Measurements from ENCODE around the gene HMGCS2.

The HMGCS2 gene

DNA sequence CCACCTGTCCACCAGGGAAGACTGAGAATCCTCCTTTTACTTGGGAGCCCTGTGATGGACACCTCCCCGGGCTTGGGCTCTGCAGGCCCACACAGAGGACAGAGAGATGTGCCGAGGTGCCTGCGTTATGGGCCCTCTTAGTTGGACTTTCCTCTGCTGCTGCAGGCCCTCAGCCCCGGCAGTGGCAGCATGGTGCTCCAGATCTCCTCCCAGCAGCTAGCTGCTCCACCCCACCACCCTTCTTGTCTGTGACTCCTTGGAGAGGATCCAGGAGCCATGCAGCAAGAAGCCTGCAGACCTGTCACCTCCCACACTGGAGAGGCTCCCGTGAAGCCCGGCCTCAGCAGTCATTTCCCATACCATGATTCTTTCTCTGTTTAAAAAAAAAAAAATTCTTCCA is 29.6 kb downstream of the HMGCS2 start:
- H3K27ac ChIP-seq (ENCODE audit: extremely low read depth, low read depth, low read length), result no peak overlapping the region
- POLR2A ChIA-PET, result interaction anchor here (2.1 kb wide), 1 partner anchor 27 kb away, joined by 6 read pairs; the partner anchor contains the start of gene PHGDH
- peaks cover 4 to 98% of the 10 kb centered on the region in 2 experiments; a peak in 2 of 3 replicates for H3K36me3 ChIP-seq (ENCODE audit: control insufficient read depth in 2 of 2, insufficient read depth in 1 of 2, low read length in 2 of 2)
- no peaks in the 10 kb centered on the region for H3K9me3 ChIP-seq (ENCODE audit: control insufficient read depth, insufficient read depth, low read depth, low read length)
- H3K4me3 ChIP-seq (ENCODE audit: low read depth, low read length), result no peak overlapping the region
- no peaks in the 10 kb centered on the region for H3K4me1 ChIP-seq (ENCODE audit: control insufficient read depth, insufficient read depth, low read length)
- CTCF ChIA-PET, result interaction anchor here (0.8 kb wide), 1 partner anchor 62 kb away, joined by 3 read pairs; no protein-coding TSS in a partner anchor
- no peak for TF ChIP-seq GLI4 (tag by site-specific recombination; IDR thresholded peaks at IDR 0.05)
- TF ChIP-seq ZNF132 (tag by site-specific recombination; IDR thresholded peaks at IDR 0.05; ENCODE audit: borderline replicate concordance), result no peak
- TF ChIP-seq ZNF501 (tag by site-specific recombination; IDR thresholded peaks at IDR 0.05), result no peak
- TF ChIP-seq ZNF629 (tag by site-specific recombination; IDR thresholded peaks at IDR 0.05), result no peak
- TF ChIP-seq ZNF843 (tag by site-specific recombination; IDR thresholded peaks at IDR 0.05), result no peak
- TF ChIP-seq TRIM28 (IDR thresholded peaks at IDR 0.05; ENCODE audit: borderline replicate concordance, low read length), result no peak
- TF ChIP-seq ZNF16 (tag by site-specific recombination; IDR thresholded peaks at IDR 0.05; ENCODE audit: low read depth), result no peak
- TF ChIP-seq ZNF169 (tag by site-specific recombination; IDR thresholded peaks at IDR 0.05), result no peak
- no peak for TF ChIP-seq ZNF530 (tag by site-specific recombination; IDR thresholded peaks at IDR 0.05; ENCODE audit: low read depth)
- TF ChIP-seq ZFHX2 (tag by site-specific recombination; conservative IDR thresholded peaks at IDR 0.05), result no peak
- TF ChIP-seq, protein P1, sequence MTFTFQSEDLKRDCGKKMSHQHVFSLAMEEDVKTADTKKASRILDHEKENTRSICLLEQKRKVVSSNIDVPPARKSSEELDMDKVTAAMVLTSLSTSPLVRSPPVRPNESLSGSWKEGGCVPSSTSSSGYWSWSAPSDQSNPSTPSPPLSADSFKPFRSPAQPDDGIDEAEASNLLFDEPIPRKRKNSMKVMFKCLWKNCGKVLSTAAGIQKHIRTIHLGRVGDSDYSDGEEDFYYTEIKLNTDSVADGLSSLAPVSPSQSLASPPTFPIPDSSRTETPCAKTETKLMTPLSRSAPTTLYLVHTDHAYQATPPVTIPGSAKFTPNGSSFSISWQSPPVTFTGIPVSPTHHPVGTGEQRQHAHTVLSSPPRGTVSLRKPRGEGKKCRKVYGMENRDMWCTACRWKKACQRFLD (tag by site-specific recombination; IDR thresholded peaks at IDR 0.05), result no peak
- TF ChIP-seq, protein P2, sequence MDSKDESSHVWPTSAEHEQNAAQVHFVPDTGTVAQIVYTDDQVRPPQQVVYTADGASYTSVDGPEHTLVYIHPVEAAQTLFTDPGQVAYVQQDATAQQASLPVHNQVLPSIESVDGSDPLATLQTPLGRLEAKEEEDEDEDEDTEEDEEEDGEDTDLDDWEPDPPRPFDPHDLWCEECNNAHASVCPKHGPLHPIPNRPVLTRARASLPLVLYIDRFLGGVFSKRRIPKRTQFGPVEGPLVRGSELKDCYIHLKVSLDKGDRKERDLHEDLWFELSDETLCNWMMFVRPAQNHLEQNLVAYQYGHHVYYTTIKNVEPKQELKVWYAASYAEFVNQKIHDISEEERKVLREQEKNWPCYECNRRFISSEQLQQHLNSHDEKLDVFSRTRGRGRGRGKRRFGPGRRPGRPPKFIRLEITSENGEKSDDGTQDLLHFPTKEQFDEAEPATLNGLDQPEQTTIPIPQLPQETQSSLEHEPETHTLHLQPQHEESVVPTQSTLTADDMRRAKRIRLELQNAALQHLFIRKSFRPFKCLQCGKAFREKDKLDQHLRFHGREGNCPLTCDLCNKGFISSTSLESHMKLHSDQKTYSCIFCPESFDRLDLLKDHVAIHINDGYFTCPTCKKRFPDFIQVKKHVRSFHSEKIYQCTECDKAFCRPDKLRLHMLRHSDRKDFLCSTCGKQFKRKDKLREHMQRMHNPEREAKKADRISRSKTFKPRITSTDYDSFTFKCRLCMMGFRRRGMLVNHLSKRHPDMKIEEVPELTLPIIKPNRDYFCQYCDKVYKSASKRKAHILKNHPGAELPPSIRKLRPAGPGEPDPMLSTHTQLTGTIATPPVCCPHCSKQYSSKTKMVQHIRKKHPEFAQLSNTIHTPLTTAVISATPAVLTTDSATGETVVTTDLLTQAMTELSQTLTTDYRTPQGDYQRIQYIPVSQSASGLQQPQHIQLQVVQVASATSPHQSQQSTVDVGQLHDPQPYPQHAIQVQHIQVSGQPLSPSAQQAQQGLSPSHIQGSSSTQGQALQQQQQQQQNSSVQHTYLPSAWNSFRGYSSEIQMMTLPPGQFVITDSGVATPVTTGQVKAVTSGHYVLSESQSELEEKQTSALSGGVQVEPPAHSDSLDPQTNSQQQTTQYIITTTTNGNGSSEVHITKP (tag by site-specific recombination; IDR thresholded peaks at IDR 0.05), result no peak
- no peak for TF ChIP-seq ZNF48 (tag by site-specific recombination; IDR thresholded peaks at IDR 0.05)
- no peak for TF ChIP-seq FEZF1 (tag by site-specific recombination; IDR thresholded peaks at IDR 0.05)
- no peak for TF ChIP-seq IKZF3 (tag by site-specific recombination; IDR thresholded peaks at IDR 0.05)
- TF ChIP-seq HOXA7 (CRISPR knock-in tag; IDR thresholded peaks at IDR 0.05; ENCODE audit: borderline replicate concordance), result no peak
- TF ChIP-seq ZNF341 (tag by site-specific recombination; IDR thresholded peaks at IDR 0.05; ENCODE audit: low read depth), result no peak

DNA sequence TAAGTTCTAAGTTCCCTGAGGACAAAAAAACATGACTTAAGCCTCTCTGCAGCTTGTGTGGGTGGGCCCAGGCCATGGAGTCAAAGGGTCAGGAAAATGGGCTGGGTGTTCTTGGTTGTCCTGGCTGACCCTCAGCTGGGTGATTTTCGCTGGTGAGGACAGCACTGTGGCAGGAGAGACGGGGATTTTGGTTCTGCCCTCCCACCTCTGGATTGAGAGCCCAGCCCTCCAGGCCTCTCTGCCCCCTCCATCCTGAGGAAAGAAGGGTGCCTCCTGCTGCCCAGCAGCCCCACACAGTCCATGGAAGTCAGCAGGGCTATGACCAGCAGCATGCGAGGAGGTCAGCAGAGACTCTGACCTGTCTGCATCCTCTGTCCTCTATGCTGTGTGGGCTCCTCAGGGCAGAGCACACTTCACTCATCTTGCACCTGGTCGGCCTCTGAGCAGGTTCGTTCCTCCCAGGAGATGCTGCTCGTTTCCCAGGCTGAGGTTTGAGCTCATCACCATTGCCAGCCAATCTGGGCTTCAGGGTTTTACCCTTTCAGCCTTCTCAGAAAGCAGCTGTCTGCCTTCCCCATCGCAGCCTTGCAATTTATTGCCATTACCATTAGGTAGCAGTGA is 30.5 kb downstream of the HMGCS2 start:
- no peak overlapping the region for H3K27ac ChIP-seq (ENCODE audit: extremely low read depth, low read depth, low read length)
- ChIA-PET POLR2A (interaction anchor here (2.1 kb wide), 1 partner anchor 26 kb away, joined by 6 read pairs; the partner anchor contains the start of gene PHGDH), CTCF (interaction anchor here (0.6 to 1.1 kb wide), 3 partner anchors 30 to 127 kb away, joined by 3 read pairs; no protein-coding TSS in a partner anchor)
- H3K9me3 ChIP-seq (ENCODE audit: control insufficient read depth, insufficient read depth, low read depth, low read length), result no peaks in the 10 kb centered on the region
- H3K4me1 ChIP-seq (ENCODE audit: control insufficient read depth, insufficient read depth, low read length), result no peaks in the 10 kb centered on the region
- H3K4me3 ChIP-seq (ENCODE audit: low read depth, low read length), result no peak overlapping the region
- H3K36me3 ChIP-seq (ENCODE audit: control insufficient read depth in 2 of 2, insufficient read depth in 1 of 2, low read length in 2 of 2), result peaks cover 9 to 99% of the 10 kb centered on the region in 2 experiments; a peak in 2 of 3 replicates
- TF ChIP-seq, protein P3, sequence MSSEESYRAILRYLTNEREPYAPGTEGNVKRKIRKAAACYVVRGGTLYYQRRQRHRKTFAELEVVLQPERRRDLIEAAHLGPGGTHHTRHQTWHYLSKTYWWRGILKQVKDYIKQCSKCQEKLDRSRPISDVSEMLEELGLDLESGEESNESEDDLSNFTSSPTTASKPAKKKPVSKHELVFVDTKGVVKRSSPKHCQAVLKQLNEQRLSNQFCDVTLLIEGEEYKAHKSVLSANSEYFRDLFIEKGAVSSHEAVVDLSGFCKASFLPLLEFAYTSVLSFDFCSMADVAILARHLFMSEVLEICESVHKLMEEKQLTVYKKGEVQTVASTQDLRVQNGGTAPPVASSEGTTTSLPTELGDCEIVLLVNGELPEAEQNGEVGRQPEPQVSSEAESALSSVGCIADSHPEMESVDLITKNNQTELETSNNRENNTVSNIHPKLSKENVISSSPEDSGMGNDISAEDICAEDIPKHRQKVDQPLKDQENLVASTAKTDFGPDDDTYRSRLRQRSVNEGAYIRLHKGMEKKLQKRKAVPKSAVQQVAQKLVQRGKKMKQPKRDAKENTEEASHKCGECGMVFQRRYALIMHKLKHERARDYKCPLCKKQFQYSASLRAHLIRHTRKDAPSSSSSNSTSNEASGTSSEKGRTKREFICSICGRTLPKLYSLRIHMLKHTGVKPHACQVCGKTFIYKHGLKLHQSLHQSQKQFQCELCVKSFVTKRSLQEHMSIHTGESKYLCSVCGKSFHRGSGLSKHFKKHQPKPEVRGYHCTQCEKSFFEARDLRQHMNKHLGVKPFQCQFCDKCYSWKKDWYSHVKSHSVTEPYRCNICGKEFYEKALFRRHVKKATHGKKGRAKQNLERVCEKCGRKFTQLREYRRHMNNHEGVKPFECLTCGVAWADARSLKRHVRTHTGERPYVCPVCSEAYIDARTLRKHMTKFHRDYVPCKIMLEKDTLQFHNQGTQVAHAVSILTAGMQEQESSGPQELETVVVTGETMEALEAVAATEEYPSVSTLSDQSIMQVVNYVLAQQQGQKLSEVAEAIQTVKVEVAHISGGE (tag by site-specific recombination; conservative IDR thresholded peaks at IDR 0.05; ENCODE audit: low read depth), result no peak
- TF ChIP-seq GLIS2 (tag by site-specific recombination; IDR thresholded peaks at IDR 0.05), result no peak
- TF ChIP-seq BCL11B (tag by site-specific recombination; IDR thresholded peaks at IDR 0.05; ENCODE audit: low read depth), result no peak
- no peak for TF ChIP-seq ZSCAN30 (tag by site-specific recombination; IDR thresholded peaks at IDR 0.05)
- TF ChIP-seq, protein P4, sequence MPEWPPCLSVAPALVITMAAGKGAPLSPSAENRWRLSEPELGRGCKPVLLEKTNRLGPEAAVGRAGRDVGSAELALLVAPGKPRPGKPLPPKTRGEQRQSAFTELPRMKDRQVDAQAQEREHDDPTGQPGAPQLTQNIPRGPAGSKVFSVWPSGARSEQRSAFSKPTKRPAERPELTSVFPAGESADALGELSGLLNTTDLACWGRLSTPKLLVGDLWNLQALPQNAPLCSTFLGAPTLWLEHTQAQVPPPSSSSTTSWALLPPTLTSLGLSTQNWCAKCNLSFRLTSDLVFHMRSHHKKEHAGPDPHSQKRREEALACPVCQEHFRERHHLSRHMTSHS (tag by site-specific recombination; IDR thresholded peaks at IDR 0.05), result no peak
- TF ChIP-seq ZNF830 (tag by site-specific recombination; IDR thresholded peaks at IDR 0.05; ENCODE audit: low read depth), result no peak
- TF ChIP-seq PRDM1 (tag by site-specific recombination; IDR thresholded peaks at IDR 0.05), result no peak
- TF ChIP-seq HOXC10 (CRISPR knock-in tag; IDR thresholded peaks at IDR 0.05), result no peak
- TF ChIP-seq ZNF610 (tag by site-specific recombination; IDR thresholded peaks at IDR 0.05; ENCODE audit: borderline replicate concordance), result no peak
- TF ChIP-seq ZNF791 (tag by site-specific recombination; IDR thresholded peaks at IDR 0.05), result no peak
- no peak for TF ChIP-seq ZNF19 (tag by site-specific recombination; IDR thresholded peaks at IDR 0.05; ENCODE audit: low read depth)
